ENCODE results near the gene OGFOD3. TPM values are rescaled to one million over a fixed set of nuclear protein-coding genes. Genes with fewer than 3 reads are reported as not detected.

The OGFOD3 gene
- total and polyA plus RNA-seq, 9 of the 15 experiments (the other 6 are each of a cell fraction or from before 2014, with no cell fraction given): 0.69 to 44.7 (median 18.9) TPM

DNA sequence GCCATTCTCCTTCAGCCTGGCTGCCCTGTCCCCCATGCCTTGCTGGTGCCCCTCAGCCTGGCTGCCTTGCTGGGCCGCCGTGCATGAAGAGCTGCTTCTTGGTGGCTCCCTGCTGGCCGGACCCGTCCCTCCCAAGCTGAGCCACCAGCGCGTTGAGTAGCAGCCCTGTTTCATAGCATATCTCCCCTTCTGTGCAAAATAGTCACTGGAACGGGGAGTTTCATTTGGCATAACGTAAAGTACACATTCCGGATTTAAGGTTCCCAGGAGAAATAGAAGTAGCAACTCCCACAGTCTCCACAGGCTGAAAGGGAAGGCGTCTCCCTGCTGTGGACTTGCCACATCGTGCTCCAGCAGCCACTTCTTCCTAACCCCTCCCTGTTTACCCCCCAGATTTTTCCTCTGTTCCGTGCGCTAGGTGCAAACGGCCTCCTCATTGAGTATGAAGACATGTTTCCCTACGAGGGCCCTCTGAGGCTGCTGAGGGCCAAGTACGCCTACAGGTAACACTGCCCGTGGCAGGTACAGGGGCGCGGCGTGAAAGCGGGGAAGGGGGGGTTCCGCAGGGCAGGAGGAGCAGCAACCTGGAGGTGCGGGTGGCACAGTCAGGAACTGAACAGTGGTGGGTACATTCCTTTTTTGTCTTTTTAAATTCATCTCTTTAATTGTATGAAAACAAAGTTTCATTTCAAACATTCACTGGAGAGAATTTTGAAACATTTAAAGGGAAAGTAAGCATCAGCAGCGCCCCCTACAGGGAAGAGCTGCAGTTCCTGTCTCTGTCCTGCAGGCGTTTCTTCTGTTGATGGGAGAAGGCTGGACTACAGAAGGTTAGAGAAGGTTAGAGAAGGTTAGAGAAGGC lies 5.8 kb upstream of the OGFOD3 start (continued):
- TF ChIP-seq, protein P1, sequence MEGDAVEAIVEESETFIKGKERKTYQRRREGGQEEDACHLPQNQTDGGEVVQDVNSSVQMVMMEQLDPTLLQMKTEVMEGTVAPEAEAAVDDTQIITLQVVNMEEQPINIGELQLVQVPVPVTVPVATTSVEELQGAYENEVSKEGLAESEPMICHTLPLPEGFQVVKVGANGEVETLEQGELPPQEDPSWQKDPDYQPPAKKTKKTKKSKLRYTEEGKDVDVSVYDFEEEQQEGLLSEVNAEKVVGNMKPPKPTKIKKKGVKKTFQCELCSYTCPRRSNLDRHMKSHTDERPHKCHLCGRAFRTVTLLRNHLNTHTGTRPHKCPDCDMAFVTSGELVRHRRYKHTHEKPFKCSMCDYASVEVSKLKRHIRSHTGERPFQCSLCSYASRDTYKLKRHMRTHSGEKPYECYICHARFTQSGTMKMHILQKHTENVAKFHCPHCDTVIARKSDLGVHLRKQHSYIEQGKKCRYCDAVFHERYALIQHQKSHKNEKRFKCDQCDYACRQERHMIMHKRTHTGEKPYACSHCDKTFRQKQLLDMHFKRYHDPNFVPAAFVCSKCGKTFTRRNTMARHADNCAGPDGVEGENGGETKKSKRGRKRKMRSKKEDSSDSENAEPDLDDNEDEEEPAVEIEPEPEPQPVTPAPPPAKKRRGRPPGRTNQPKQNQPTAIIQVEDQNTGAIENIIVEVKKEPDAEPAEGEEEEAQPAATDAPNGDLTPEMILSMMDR (IDR thresholded peaks at IDR 0.05 in 2 of 3, conservative IDR thresholded peaks at IDR 0.05 in 1 of 3; ENCODE audit: insufficient read depth in 2 of 3, low read depth in 1 of 3, low read length in 3 of 3): peak; percentile 79 to 88 (median 83)
- TF ChIP-seq ZNF280A (IDR thresholded peaks at IDR 0.05; ENCODE audit: low read depth, partially characterized antibody): no peak
- peak; percentile 49 for TF ChIP-seq CTCFL (IDR thresholded peaks at IDR 0.05; ENCODE audit: borderline replicate concordance, insufficient read depth, low read depth, low read length, poor library complexity, severe bottlenecking)
- TF ChIP-seq TCF7 (IDR thresholded peaks at IDR 0.05; ENCODE audit: borderline replicate concordance): no peak
- TF ChIP-seq, protein P2, sequence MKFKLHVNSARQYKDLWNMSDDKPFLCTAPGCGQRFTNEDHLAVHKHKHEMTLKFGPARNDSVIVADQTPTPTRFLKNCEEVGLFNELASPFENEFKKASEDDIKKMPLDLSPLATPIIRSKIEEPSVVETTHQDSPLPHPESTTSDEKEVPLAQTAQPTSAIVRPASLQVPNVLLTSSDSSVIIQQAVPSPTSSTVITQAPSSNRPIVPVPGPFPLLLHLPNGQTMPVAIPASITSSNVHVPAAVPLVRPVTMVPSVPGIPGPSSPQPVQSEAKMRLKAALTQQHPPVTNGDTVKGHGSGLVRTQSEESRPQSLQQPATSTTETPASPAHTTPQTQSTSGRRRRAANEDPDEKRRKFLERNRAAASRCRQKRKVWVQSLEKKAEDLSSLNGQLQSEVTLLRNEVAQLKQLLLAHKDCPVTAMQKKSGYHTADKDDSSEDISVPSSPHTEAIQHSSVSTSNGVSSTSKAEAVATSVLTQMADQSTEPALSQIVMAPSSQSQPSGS (CRISPR knock-in tag; IDR thresholded peaks at IDR 0.05): no peak
- no peak for TF ChIP-seq ZNF121 (CRISPR knock-in tag; conservative IDR thresholded peaks at IDR 0.05)
- TF ChIP-seq XRCC4 (IDR thresholded peaks at IDR 0.05; ENCODE audit: extremely low read depth, insufficient read depth, insufficient read length): no peak
- no peak for TF ChIP-seq L3MBTL2 (IDR thresholded peaks at IDR 0.05)
- no peak for TF ChIP-seq ETV5 (CRISPR knock-in tag; IDR thresholded peaks at IDR 0.05; ENCODE audit: low read depth)
- TF ChIP-seq, protein P3, sequence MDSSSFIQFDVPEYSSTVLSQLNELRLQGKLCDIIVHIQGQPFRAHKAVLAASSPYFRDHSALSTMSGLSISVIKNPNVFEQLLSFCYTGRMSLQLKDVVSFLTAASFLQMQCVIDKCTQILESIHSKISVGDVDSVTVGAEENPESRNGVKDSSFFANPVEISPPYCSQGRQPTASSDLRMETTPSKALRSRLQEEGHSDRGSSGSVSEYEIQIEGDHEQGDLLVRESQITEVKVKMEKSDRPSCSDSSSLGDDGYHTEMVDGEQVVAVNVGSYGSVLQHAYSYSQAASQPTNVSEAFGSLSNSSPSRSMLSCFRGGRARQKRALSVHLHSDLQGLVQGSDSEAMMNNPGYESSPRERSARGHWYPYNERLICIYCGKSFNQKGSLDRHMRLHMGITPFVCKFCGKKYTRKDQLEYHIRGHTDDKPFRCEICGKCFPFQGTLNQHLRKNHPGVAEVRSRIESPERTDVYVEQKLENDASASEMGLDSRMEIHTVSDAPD (CRISPR knock-in tag; IDR thresholded peaks at IDR 0.05): no peak
- TF ChIP-seq MCM5 (IDR thresholded peaks at IDR 0.05; ENCODE audit: low read depth): no peak
- TF ChIP-seq, protein P4, sequence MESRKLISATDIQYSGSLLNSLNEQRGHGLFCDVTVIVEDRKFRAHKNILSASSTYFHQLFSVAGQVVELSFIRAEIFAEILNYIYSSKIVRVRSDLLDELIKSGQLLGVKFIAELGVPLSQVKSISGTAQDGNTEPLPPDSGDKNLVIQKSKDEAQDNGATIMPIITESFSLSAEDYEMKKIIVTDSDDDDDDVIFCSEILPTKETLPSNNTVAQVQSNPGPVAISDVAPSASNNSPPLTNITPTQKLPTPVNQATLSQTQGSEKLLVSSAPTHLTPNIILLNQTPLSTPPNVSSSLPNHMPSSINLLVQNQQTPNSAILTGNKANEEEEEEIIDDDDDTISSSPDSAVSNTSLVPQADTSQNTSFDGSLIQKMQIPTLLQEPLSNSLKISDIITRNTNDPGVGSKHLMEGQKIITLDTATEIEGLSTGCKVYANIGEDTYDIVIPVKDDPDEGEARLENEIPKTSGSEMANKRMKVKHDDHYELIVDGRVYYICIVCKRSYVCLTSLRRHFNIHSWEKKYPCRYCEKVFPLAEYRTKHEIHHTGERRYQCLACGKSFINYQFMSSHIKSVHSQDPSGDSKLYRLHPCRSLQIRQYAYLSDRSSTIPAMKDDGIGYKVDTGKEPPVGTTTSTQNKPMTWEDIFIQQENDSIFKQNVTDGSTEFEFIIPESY (CRISPR knock-in tag; IDR thresholded peaks at IDR 0.05): 0 out of 2 replicates have a peak, but pooled peaks have one; percentile 11
- no peak for TF ChIP-seq DLX4 (CRISPR knock-in tag; IDR thresholded peaks at IDR 0.05)
- TF ChIP-seq SRF (CRISPR knock-in tag; IDR thresholded peaks at IDR 0.05): no peak
